ENCODE measurements around the gene STPG3.

DNA sequence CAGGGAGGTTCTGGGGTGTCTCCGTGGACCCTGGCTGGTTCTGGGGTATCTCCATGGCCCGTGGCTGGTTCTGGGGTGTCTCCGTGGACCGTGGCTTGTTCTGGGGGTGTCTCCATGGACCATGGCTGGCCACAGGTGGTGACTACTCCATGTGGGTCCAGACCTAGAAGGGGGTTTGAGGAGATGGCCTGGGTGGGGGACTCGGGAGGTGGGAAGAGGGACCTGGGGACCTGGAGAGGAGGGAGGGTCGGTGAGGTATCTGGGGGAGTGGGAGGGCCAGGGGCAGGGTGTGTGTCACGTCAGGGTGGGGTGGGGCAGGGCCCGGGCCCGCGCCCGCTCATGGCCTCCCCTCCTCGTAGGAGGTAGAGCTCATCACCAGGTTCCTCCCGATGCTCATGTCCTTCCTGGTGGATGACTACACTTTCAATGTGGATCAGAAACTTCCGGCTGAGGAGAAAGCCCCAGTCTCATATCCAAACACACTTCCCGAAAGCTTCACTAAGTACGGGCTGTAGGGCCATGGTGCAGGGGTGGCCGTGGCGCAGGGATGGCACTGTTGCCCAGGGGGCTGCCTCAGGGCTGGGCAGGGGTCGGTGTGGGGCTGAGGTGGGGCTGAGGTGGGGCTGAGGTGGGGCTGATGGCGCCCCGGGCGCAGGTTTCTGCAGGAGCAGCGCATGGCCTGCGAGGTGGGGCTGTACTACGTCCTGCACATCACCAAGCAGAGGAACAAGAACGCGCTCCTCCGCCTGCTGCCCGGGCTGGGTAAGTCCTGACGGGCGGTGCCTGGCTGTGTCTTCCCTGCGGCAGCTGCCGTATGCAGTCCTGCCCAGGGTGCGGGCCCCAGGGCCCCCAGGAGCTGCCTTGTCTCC is 15.7 kb downstream of the STPG3 start:
- TF ChIP-seq, protein P1, sequence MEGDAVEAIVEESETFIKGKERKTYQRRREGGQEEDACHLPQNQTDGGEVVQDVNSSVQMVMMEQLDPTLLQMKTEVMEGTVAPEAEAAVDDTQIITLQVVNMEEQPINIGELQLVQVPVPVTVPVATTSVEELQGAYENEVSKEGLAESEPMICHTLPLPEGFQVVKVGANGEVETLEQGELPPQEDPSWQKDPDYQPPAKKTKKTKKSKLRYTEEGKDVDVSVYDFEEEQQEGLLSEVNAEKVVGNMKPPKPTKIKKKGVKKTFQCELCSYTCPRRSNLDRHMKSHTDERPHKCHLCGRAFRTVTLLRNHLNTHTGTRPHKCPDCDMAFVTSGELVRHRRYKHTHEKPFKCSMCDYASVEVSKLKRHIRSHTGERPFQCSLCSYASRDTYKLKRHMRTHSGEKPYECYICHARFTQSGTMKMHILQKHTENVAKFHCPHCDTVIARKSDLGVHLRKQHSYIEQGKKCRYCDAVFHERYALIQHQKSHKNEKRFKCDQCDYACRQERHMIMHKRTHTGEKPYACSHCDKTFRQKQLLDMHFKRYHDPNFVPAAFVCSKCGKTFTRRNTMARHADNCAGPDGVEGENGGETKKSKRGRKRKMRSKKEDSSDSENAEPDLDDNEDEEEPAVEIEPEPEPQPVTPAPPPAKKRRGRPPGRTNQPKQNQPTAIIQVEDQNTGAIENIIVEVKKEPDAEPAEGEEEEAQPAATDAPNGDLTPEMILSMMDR (IDR thresholded peaks at IDR 0.05; ENCODE audit: insufficient read depth, low read length) = no peak
- TF ChIP-seq POLR2AphosphoS5 (IDR thresholded peaks at IDR 0.05; ENCODE audit: low read depth) (no peak), REST (IDR thresholded peaks at IDR 0.05; ENCODE audit: insufficient replicate concordance, low read depth) (no peak)
